ENCODE data around the gene RUNX3. TPM values are rescaled to one million over a fixed set of nuclear protein-coding genes. Genes with fewer than 3 reads are reported as not detected.
"Not testable (repeated sequence)": the region's sequence is repeated elsewhere in the genome, so short reads cannot be mapped to it uniquely, and the experiment has no call there.

RUNX3 gene
- polyA plus RNA-seq (2011; rRNA removed) (0.23 and 0.54 TPM in 2 replicates), polyA minus RNA-seq (2011; rRNA and poly(A)+ RNA removed) (0.41 and 0.57 TPM in 2 replicates)

DNA sequence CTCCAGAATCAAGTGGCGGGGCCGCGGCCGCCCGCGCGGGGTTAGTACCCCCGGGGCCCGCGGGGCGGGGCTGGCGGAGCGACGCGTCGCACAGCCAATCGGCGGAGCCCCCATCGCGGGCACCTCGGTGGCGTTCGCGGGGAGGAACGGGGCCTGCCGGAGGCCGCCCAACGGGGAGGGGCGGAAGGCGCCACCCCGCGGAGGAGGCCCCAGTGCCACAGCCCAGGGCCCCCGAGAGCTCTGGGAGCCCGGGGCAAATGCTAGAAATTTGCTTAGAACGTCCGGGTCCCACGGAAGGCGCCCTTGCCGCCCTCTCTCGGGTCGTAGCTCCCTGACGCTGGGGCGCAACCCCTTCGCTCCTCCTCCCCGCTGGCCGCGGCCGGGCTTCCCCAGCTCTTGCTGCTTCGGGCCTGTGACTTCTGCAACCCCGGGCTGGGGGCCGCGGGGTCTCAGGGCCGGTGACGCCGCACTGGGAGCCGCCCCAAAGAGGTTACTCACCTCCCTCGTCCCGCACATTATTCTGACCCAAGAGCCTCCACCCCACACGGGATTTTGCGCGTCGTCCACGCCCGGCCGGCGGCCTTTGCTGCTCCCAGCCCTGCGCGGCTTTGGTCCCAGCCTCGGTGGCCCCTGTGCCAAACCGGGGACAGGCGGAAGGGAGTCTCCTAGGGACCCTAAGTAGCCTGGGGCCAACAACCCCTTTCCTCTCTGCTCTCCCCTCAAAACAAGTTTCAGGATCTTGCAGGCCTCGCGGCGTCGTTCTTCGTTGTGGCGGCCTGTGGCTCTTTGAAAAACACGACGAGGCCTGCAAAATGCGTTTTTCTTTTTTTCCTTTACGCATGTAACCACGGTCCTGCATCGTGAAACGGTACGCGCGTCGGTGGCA is at the start of gene RUNX3:
RUNX3 (minus strand) TSS at position 17 of the 886 bp plus-strand sequence. CDS start 408 bp downstream, outside the sequence.
- no peaks in the 10 kb centered on the region for H3K36me3 ChIP-seq (ENCODE audit: control insufficient read depth, insufficient read depth, low read length)
- DNase-seq (ENCODE audit: low read depth): no peak
- H3K4me3 ChIP-seq (ENCODE audit: low read depth, low read length): peak within 1 kb of the TSS; percentile 44
- TF ChIP-seq CTCF (IDR thresholded peaks at IDR 0.05; ENCODE audit: insufficient read depth, low read depth, low read length): no peak
- CTCF ChIA-PET: interaction anchor here (0.9 to 14.8 kb wide), 4 partner anchors 10 to 175 kb away, joined by 3 to 146 read pairs (median 4); no protein-coding TSS in a partner anchor
- peaks cover 52% of the 10 kb centered on the region for H3K27me3 ChIP-seq (ENCODE audit: control insufficient read depth, insufficient read depth, low read length)
- POLR2A ChIA-PET: no interaction called here

GRCh38 chr1:24979232-24979631 is 49.2 kb upstream of the RUNX3 start:
- H3K27me3 ChIP-seq (ENCODE audit: control insufficient read depth, insufficient read depth, low read length); H3K36me3 ChIP-seq (ENCODE audit: control insufficient read depth, insufficient read depth, low read length); POLR2A ChIA-PET; DNase-seq (ENCODE audit: low read depth); H3K4me3 ChIP-seq (ENCODE audit: low read depth, low read length): not testable (repeated sequence)
- CTCF ChIA-PET: interaction anchor here (1.8 kb wide), 1 partner anchor 12 kb away, joined by 4 read pairs; no protein-coding TSS in a partner anchor

DNA sequence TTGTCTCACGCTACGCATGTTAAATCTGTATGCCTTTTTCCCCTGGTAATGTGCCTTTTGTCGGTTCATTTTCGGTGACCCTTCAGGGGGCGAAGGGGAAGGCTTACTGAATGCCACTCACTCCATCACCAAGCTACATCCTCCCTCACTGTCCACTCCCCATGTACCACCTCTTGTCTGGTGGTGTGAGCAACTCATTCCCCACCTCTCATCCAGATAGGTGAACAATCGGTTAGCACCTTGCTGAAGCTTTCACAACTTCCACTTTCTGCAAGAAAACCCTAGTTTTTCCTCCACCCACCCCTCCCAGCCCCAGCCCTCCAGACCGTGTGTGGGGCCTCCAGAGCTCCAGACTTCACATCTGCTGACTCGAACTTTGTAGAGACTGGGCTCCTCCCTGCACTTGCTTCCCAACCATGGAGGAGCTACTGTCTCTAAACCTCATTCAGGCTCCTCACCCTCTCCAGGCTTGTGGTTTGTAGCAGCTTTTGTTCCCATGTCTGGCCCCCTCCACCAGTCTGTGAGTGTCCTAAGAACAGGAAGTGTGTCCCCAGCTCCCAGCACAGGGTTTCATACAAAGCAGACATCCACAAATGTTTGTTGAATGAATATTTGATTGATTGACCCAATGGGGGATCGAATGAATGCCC is 48.4 kb upstream of the RUNX3 start:
- Histone ChIP-seq H3K4me3 (ENCODE audit: low read depth, low read length) (no peak overlapping the region), H3K36me3 (ENCODE audit: control insufficient read depth, insufficient read depth, low read length) (no peaks in the 10 kb centered on the region), H3K27me3 (ENCODE audit: control insufficient read depth, insufficient read depth, low read length) (peaks cover 3% of the 10 kb centered on the region; the same call in 1 of the 2 replicates)
- POLR2A ChIA-PET: no interaction called here
- DNase-seq (ENCODE audit: low read depth): no peak
- TF ChIP-seq CTCF (IDR thresholded peaks at IDR 0.05; ENCODE audit: insufficient read depth, low read depth, low read length): no peak
- CTCF ChIA-PET: interaction anchor here (1.2 kb wide), 1 partner anchor 46 kb away, joined by 3 read pairs; no protein-coding TSS in a partner anchor

- DNase-seq (ENCODE audit: low read depth): no peak
- no peaks in the 10 kb centered on the region for H3K36me3 ChIP-seq (ENCODE audit: control insufficient read depth, insufficient read depth, low read length)
- no peak for TF ChIP-seq CTCF (IDR thresholded peaks at IDR 0.05; ENCODE audit: insufficient read depth, low read depth, low read length)
- ChIA-PET POLR2A (no interaction called here), CTCF (no interaction called here)
- H3K27me3 ChIP-seq (ENCODE audit: control insufficient read depth, insufficient read depth, low read length): peaks cover 3% of the 10 kb centered on the region; the same call in 1 of the 2 replicates
- no peak overlapping the region for H3K4me3 ChIP-seq (ENCODE audit: low read depth, low read length)
These were observed 45.3 kb upstream of the RUNX3 start for GRCh38 chr1:24975391-24975790.

DNA sequence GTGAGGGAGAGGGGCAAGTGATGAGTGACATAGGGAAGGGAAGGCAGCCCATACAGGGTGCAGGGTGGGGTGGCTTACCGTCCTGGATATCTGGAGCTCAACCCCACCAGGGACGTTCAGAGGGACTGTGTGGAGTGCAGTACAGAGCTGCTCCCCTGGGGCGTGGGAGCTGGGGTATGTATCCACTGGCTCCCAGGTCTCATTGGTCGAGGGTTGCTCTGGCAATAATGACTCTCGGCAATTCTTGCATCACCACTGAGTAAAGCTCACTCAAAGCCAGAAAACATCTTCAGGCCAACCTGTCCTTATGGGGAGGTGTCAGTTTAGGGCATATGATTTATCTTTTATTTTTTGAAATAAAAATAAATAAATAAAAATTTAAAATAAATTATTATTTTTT is 43.2 kb upstream of the RUNX3 start:
- CTCF ChIA-PET: no interaction called here
- POLR2A ChIA-PET: no interaction called here
- Histone ChIP-seq H3K4me3 (ENCODE audit: low read depth, low read length) (no peak overlapping the region), H3K27me3 (ENCODE audit: control insufficient read depth, insufficient read depth, low read length) (peaks cover 2% of the 10 kb centered on the region; the same call in 1 of the 2 replicates), H3K36me3 (ENCODE audit: control insufficient read depth, insufficient read depth, low read length) (no peaks in the 10 kb centered on the region)
- no peak for TF ChIP-seq CTCF (IDR thresholded peaks at IDR 0.05; ENCODE audit: insufficient read depth, low read depth, low read length)
- DNase-seq (ENCODE audit: low read depth): no peak
